Activated CD4-positive, alpha-beta T cell treated with anti-CD3 and anti-CD28 coated beads for 36 hours (primary cell): ENCODE measurements around the gene LILRA6. TPM values are rescaled to one million over a fixed set of nuclear protein-coding genes. Genes with fewer than 3 reads are reported as not detected.
"Not testable (repeated sequence)": the region's sequence is repeated elsewhere in the genome, so short reads cannot be mapped to it uniquely, and the experiment has no call there.

Experiments used
- ATAC-seq: fragments of 200-7000 bp; cut with Tn5 transposase; one replicate; pipeline ENCODE4 v1.10.0; 2021; ENCODE audit warnings: mild to moderate bottlenecking, moderate library complexity
- CTCF ChIA-PET: fragments of 350-600 bp; sonication (Branson Sonifier 250); formaldehyde crosslinking; loops from one replicate; lab custom pipeline; 2021; ENCODE audit warnings: antibody characterized with exemption; lab: Charles Lee
- POLR2A ChIA-PET: fragments of 350-600 bp; sonication (Branson Sonifier 250); formaldehyde crosslinking; loops from one replicate; lab custom pipeline; 2021; ENCODE audit warnings: antibody characterized with exemption, inconsistent platforms; lab: Charles Lee
- DNase-seq: peaks from one replicate; pipeline ENCODE4 v3.0.0-alpha.2; 2020
- H3K27ac Mint-ChIP-seq: one replicate; pipeline ENCODE4 v1.8.0; 2021; ENCODE audit warnings: mixed read lengths
- H3K27me3 Mint-ChIP-seq: one replicate; pipeline ENCODE4 v1.8.0; 2021; ENCODE audit warnings: mixed read lengths
- H3K36me3 Mint-ChIP-seq: one replicate; pipeline ENCODE4 v1.8.0; 2021; ENCODE audit warnings: low read depth, mixed read lengths
- H3K4me1 Mint-ChIP-seq: one replicate; pipeline ENCODE4 v1.8.0; 2021; ENCODE audit warnings: mixed read lengths
- H3K4me3 Mint-ChIP-seq: one replicate; pipeline ENCODE4 v1.8.0; 2021; ENCODE audit warnings: mild to moderate bottlenecking, moderate library complexity, mixed read lengths
- H3K9me3 Mint-ChIP-seq: one replicate; pipeline ENCODE4 v1.8.0; 2021; ENCODE audit warnings: low read depth, mixed read lengths
- intact Hi-C, 2 experiments: fragments of 100-400 bp; cut with DNase I in 1 of 2; cut with micrococcal nuclease in 1 of 2; formaldehyde crosslinking; loops; one replicate each; pipeline versions ENCODE4 v1.14.2 to v1.15.1; 2022 to 2024; cut with DNase I, micrococcal nuclease
- total RNA-seq, 2 experiments: library from RNA; stranded (reverse); gene quantifications; one replicate each; pipeline ENCODE4 v1.2.3, GENCODE V29; 2021

LILRA6 gene
- total RNA-seq, 2 experiments from 2014 or later = not detected

GRCh38 chr19:54278571-54279195, 36.1 kb upstream of the LILRA6 start:
- POLR2A ChIA-PET, H3K4me1 Mint-ChIP-seq, ATAC-seq, H3K27ac Mint-ChIP-seq, H3K9me3 Mint-ChIP-seq, intact Hi-C loops, H3K36me3 Mint-ChIP-seq, H3K4me3 Mint-ChIP-seq, DNase-seq: not testable (repeated sequence)
- CTCF ChIA-PET = interaction anchor here (1.7 kb wide), 1 partner anchor 12 kb away, joined by 7 read pairs; no protein-coding TSS in a partner anchor
- peaks cover 40% of the 10 kb centered on the region for H3K27me3 Mint-ChIP-seq

- DNase-seq, H3K4me3 Mint-ChIP-seq, H3K36me3 Mint-ChIP-seq, H3K9me3 Mint-ChIP-seq, ATAC-seq, intact Hi-C loops, H3K27ac Mint-ChIP-seq, H3K4me1 Mint-ChIP-seq, POLR2A ChIA-PET: not testable (repeated sequence)
- H3K27me3 Mint-ChIP-seq = peaks cover 43% of the 10 kb centered on the region
- CTCF ChIA-PET = interaction anchor here (1.7 kb wide), 1 partner anchor 12 kb away, joined by 7 read pairs; no protein-coding TSS in a partner anchor
These were observed 35.5 kb upstream of the LILRA6 start for GRCh38 chr19:54278056-54278455.

GRCh38 chr19:54277111-54277615, 34.6 kb upstream of the LILRA6 start:
- H3K4me1 Mint-ChIP-seq, H3K9me3 Mint-ChIP-seq, H3K4me3 Mint-ChIP-seq, ATAC-seq, H3K36me3 Mint-ChIP-seq, intact Hi-C loops, DNase-seq, H3K27ac Mint-ChIP-seq, POLR2A ChIA-PET: not testable (repeated sequence)
- H3K27me3 Mint-ChIP-seq = peaks cover 41% of the 10 kb centered on the region
- CTCF ChIA-PET = interaction anchor here (1.7 kb wide), 1 partner anchor 11 kb away, joined by 7 read pairs; no protein-coding TSS in a partner anchor

GRCh38 chr19:54275951-54276350, 33.4 kb upstream of the LILRA6 start:
- CTCF ChIA-PET = interaction anchor here (2.4 kb wide), 1 partner anchor 10 kb away, joined by 10 read pairs; no protein-coding TSS in a partner anchor

GRCh38 chr19:54274516-54274915, 31.9 kb upstream of the LILRA6 start:
- CTCF ChIA-PET = interaction anchor here (0.6 to 2.4 kb wide), 2 partner anchors 9 to 1048 kb away, joined by 3 to 10 read pairs; no protein-coding TSS in a partner anchor
- ATAC-seq, POLR2A ChIA-PET: not testable (repeated sequence)

More at GRCh38 chr19:54275951-54276350, 33.4 kb upstream of the LILRA6 start:
- H3K27me3 Mint-ChIP-seq = peaks cover 39% of the 10 kb centered on the region
- ATAC-seq (no peak), DNase-seq (no peak)
- intact Hi-C loops = no loop called here
- no peak overlapping the region for H3K27ac Mint-ChIP-seq
- H3K36me3 Mint-ChIP-seq = no peaks in the 10 kb centered on the region
- no peak overlapping the region for H3K4me3 Mint-ChIP-seq
- no peaks in the 10 kb centered on the region for H3K9me3 Mint-ChIP-seq
- peaks cover 8% of the 10 kb centered on the region for H3K4me1 Mint-ChIP-seq
- POLR2A ChIA-PET = no interaction called here

GRCh38 chr19:54273821-54274220, 31.2 kb upstream of the LILRA6 start:
- DNase-seq (no peak), ATAC-seq (no peak)
- intact Hi-C loops = no loop called here
- H3K4me1 Mint-ChIP-seq = peaks cover 8% of the 10 kb centered on the region
- no peaks in the 10 kb centered on the region for H3K9me3 Mint-ChIP-seq
- CTCF ChIA-PET = interaction anchor here (0.6 to 2.4 kb wide), 3 partner anchors 8 to 1049 kb away, joined by 3 to 10 read pairs (median 4); no protein-coding TSS in a partner anchor
- H3K4me3 Mint-ChIP-seq = no peak overlapping the region
- POLR2A ChIA-PET = no interaction called here
- H3K27ac Mint-ChIP-seq = no peak overlapping the region
- no peaks in the 10 kb centered on the region for H3K36me3 Mint-ChIP-seq
- peaks cover 24% of the 10 kb centered on the region for H3K27me3 Mint-ChIP-seq

More at GRCh38 chr19:54274516-54274915, 31.9 kb upstream of the LILRA6 start:
- H3K27ac Mint-ChIP-seq, H3K4me1 Mint-ChIP-seq, H3K4me3 Mint-ChIP-seq, H3K36me3 Mint-ChIP-seq, H3K9me3 Mint-ChIP-seq, DNase-seq, intact Hi-C loops: not testable (repeated sequence)
- peaks cover 29% of the 10 kb centered on the region for H3K27me3 Mint-ChIP-seq

- H3K27ac Mint-ChIP-seq, intact Hi-C loops, CTCF ChIA-PET, H3K4me3 Mint-ChIP-seq, H3K36me3 Mint-ChIP-seq, H3K9me3 Mint-ChIP-seq, ATAC-seq, POLR2A ChIA-PET, H3K4me1 Mint-ChIP-seq, DNase-seq: not testable (repeated sequence)
- H3K27me3 Mint-ChIP-seq = peaks cover 26% of the 10 kb centered on the region
These were observed 29.6 kb upstream of the LILRA6 start for GRCh38 chr19:54272181-54272580.

- H3K4me3 Mint-ChIP-seq, H3K4me1 Mint-ChIP-seq, POLR2A ChIA-PET, H3K36me3 Mint-ChIP-seq, DNase-seq, intact Hi-C loops, H3K27ac Mint-ChIP-seq, ATAC-seq, H3K9me3 Mint-ChIP-seq: not testable (repeated sequence)
- H3K27me3 Mint-ChIP-seq = peaks cover 28% of the 10 kb centered on the region
- CTCF ChIA-PET = interaction anchor here (0.6 kb wide), 1 partner anchor 485 kb away, joined by 3 read pairs; no protein-coding TSS in a partner anchor
These were observed 29.0 kb upstream of the LILRA6 start for GRCh38 chr19:54271587-54271986.

GRCh38 chr19:54271106-54271505, 28.5 kb upstream of the LILRA6 start:
- Mint-ChIP-seq H3K4me3 (no peak overlapping the region), H3K27ac (no peak overlapping the region), H3K4me1 (peaks cover 8% of the 10 kb centered on the region), H3K9me3 (no peaks in the 10 kb centered on the region), H3K27me3 (peaks cover 26% of the 10 kb centered on the region), H3K36me3 (no peaks in the 10 kb centered on the region)
- DNase-seq (no peak), ATAC-seq (no peak)
- intact Hi-C loops = no loop called here
- ChIA-PET CTCF (interaction anchor here (0.6 kb wide), 1 partner anchor 484 kb away, joined by 3 read pairs; no protein-coding TSS in a partner anchor), POLR2A (no interaction called here)

GRCh38 chr19:54268936-54269335, 26.3 kb upstream of the LILRA6 start:
- intact Hi-C loops = no loop called here
- Mint-ChIP-seq H3K27me3 (peaks cover 31% of the 10 kb centered on the region), H3K36me3 (no peaks in the 10 kb centered on the region), H3K4me1 (peaks cover 1% of the 10 kb centered on the region), H3K27ac (no peak overlapping the region), H3K4me3 (no peak overlapping the region), H3K9me3 (no peaks in the 10 kb centered on the region)
- DNase-seq (no peak), ATAC-seq (no peak)
- ChIA-PET CTCF (interaction anchor here (1.0 to 5.2 kb wide), 3 partner anchors 37 to 169 kb away, joined by 3 to 32 read pairs (median 7); no protein-coding TSS in a partner anchor), POLR2A (no interaction called here)

- DNase-seq = peak; percentile 88
- no peak overlapping the region for H3K4me3 Mint-ChIP-seq
- no peaks in the 10 kb centered on the region for H3K9me3 Mint-ChIP-seq
- no peaks in the 10 kb centered on the region for H3K4me1 Mint-ChIP-seq
- intact Hi-C loops = loop anchor here in 1 of 2 experiments (1.0 kb wide), 1 partner anchor 98 kb away; no protein-coding TSS in a partner anchor
- peak; percentile 74 for ATAC-seq
- CTCF ChIA-PET = interaction anchor here (0.6 to 5.2 kb wide), 19 partner anchors 9 to 174 kb away, joined by 3 to 32 read pairs (median 5); partner anchors contain the start of genes CNOT3 and LILRB5
- no peak overlapping the region for H3K27ac Mint-ChIP-seq
- peaks cover 24% of the 10 kb centered on the region for H3K27me3 Mint-ChIP-seq
- H3K36me3 Mint-ChIP-seq = no peaks in the 10 kb centered on the region
- POLR2A ChIA-PET = no interaction called here
These were observed 23.5 kb upstream of the LILRA6 start for GRCh38 chr19:54266133-54266532.
